T-helper 17 cell (primary cell): ENCODE data around the gene HAPLN1. TPM values are rescaled to one million over a fixed set of nuclear protein-coding genes. Genes with fewer than 3 reads are reported as not detected.
A peak's percentile ranks its signal among the peaks of the same experiment; 100 is the strongest.
"Not testable (repeated sequence)": the region's sequence is repeated elsewhere in the genome, so short reads cannot be mapped to it uniquely, and the experiment has no call there.

Source experiments
- ATAC-seq: fragments of 150-1000 bp; cut with Tn5 transposase; 2 replicates; pipeline ENCODE4 v1.10.0; 2021; ENCODE audit warnings: mild to moderate bottlenecking, moderate library complexity
- DNase-seq, 3 donors: peaks; one replicate each; pipeline versions ENCODE4 v3.0.0 to v3.0.0-alpha.2; 2020 to 2021
- H3K9me3 ChIP-seq: one replicate; pipeline ENCODE4 v1.7.0; 2013; ENCODE audit warnings: low read length, mild to moderate bottlenecking; ENCODE audit not compliant: control insufficient read depth, poor library complexity, severe bottlenecking
- H3K27ac Mint-ChIP-seq: one replicate; pipeline ENCODE4 v1.8.0; 2022; ENCODE audit warnings: mild to moderate bottlenecking, moderate library complexity, mixed read lengths
- H3K27me3 Mint-ChIP-seq: one replicate; pipeline ENCODE4 v1.8.0; 2022; ENCODE audit warnings: mixed read lengths
- H3K36me3 Mint-ChIP-seq: one replicate; pipeline ENCODE4 v1.8.0; 2022; ENCODE audit warnings: low read depth, mixed read lengths
- H3K4me1 Mint-ChIP-seq: one replicate; pipeline ENCODE4 v1.8.0; 2022; ENCODE audit warnings: mild to moderate bottlenecking, mixed read lengths
- H3K4me3 Mint-ChIP-seq: one replicate; pipeline ENCODE4 v1.8.0; 2022; ENCODE audit warnings: mild to moderate bottlenecking, moderate library complexity, mixed read lengths
- total RNA-seq, 4 donors: library from RNA in 2 of 4; stranded (reverse) in 2 of 4; gene quantifications; one replicate each; pipeline ENCODE4 v1.2.3 and lab custom pipeline; 2022 to 2026

HAPLN1 gene
- total RNA-seq: not detected
- total RNA-seq (lab: John Stamatoyannopoulos, UW): 0 reads per million in 2 donors

DNA sequence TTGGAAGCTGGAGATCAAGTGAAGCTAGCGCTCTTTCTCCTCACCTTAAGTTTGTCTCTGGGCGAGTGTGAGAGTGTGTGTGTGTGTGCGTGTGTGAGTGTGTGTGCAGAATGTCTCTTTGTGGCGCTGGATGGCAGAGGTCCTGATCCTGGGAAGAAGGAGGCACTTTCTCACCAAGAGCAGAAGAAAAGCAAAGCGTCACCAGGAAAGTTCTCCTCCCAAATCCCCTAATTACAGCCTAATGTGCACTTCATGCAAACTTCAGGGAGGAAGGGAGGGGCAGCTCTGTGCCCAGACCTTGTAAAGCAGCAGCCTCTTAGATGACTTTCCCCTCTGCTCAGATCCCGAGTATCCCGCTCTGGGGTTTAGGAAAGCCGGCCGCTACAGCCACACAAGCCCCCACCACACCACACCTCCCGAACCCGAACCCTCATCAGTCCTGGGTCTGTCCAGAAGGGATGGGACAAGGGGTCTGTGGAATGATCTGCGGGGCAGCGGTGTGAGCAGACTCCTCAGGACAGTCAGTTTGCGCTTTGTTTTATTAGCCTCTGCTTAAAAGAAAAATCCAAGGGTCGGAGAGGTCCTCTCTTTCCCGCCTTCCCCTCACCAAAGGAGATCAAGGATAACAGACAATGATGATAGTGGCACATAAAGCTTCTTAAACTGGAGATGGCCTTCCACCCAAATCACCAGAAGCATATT is at the start of gene HAPLN1:
TSS of gene HAPLN1 (minus strand) at position 20 of the 702 bp plus-strand sequence. CDS start 47,332 bp downstream, outside the sequence.
- peaks cover 57% of the 10 kb centered on the region for H3K27me3 Mint-ChIP-seq
- DNase-seq (no peak), ATAC-seq (no peak)
- H3K4me3 Mint-ChIP-seq: peak within 1 kb of the TSS; percentile 89
- no peak within 1 kb of the TSS for H3K27ac Mint-ChIP-seq
- H3K4me1 Mint-ChIP-seq: peaks cover 5% of the 10 kb centered on the region
- H3K9me3 ChIP-seq: no peaks in the 10 kb centered on the region
- peaks cover 2% of the 10 kb centered on the region for H3K36me3 Mint-ChIP-seq

DNA sequence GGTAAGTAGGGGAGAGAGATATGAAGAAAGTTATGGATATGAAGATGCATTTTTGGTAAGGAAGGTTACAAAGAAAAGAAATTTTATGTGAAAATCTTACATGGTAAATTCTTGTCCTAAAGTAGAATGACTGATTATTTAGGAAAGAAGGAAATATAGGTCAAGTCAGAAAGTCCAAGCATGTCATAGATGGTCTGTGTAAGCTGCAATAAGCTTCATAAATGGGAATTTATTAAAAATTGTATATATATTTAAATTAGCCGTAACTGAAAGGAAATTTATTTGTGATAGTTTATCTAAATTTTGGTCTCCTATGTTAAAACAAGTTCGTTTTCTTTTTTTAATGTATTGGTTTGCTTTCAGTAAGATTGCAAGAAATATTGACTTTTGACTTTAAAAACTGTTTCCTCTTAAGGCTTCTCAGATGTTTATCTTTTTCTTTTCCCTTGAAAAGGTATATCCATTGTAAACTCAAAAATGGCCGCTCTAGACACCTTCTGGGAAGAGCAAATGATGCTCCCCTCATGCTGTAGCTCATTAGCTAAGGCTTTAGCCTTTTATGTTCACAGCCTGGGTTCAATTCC is 46.8 kb upstream of the HAPLN1 start:
- H3K27ac Mint-ChIP-seq: no peak overlapping the region
- no peak for DNase-seq
- ATAC-seq: no peak
- no peaks in the 10 kb centered on the region for H3K9me3 ChIP-seq
- no peak overlapping the region for H3K4me3 Mint-ChIP-seq
- H3K27me3 Mint-ChIP-seq: no peaks in the 10 kb centered on the region
- H3K36me3 Mint-ChIP-seq: no peaks in the 10 kb centered on the region
- H3K4me1 Mint-ChIP-seq: no peaks in the 10 kb centered on the region

DNA sequence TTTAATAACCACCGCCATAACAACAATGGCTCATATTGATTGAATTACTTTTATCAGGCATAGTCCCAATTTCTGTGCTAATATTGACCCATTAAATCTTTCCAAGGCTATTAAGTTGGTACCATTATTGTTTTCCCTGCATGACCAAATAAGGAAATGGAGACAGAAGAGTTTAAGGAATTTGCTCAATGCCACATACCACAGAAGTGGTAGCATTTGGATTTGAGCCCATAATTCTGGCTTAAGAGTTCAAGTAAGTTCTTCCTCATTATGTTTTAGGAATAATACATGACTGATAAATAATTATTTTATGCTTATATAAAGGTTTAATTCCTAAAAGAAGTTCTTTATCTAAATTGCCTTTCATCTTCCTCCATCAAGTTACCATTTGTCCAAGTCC is 43.4 kb upstream of the HAPLN1 start:
- Mint-ChIP-seq H3K27me3 (no peaks in the 10 kb centered on the region), H3K36me3 (no peaks in the 10 kb centered on the region), H3K4me3 (no peak overlapping the region), H3K27ac (no peak overlapping the region), H3K4me1 (no peaks in the 10 kb centered on the region)
- DNase-seq (no peak), ATAC-seq (no peak)
- no peaks in the 10 kb centered on the region for H3K9me3 ChIP-seq

DNA sequence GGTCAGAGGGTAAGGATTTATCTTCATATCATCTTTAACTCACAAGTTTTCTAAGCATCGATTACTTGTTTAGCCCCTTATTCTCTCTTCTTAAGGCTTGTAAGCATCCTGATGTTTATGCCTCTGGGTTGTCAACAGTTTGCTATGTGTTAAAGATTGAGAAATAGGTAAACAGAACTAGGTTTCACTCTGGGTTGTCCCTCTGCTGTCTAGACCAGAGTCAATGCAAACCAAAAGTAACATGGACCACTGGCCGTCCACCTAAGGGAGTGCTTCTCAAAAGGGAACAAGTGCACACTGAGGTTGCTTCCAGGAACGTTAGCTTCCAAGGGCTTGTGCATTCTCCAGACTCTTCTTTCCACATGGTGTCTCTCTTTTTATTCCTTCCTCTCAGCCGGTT is 39.9 kb upstream of the HAPLN1 start:
- no peak overlapping the region for H3K4me3 Mint-ChIP-seq
- no peak for ATAC-seq
- H3K4me1 Mint-ChIP-seq: no peaks in the 10 kb centered on the region
- H3K27me3 Mint-ChIP-seq: no peaks in the 10 kb centered on the region
- DNase-seq: no peak
- H3K27ac Mint-ChIP-seq: no peak overlapping the region
- no peaks in the 10 kb centered on the region for H3K9me3 ChIP-seq
- H3K36me3 Mint-ChIP-seq: no peaks in the 10 kb centered on the region

DNA sequence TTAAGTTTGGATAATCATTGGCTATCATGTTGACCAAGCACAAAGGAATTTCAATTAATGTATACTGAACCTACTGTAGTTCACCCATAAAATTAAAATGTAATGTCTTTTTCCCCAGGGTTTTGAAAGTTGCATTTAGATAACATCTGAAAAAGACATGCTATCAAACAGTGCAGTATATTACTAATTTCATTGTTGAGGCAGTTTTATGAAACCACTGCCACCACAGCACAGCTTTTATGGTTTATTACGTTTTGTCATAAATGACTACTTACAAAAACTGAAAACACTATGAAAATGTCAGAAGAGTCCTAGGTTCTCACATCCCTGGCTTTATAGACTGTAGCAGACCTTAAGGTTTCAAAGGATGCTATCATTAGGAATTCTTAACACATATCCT is 32.0 kb upstream of the HAPLN1 start:
- DNase-seq: no peak
- H3K9me3 ChIP-seq: no peaks in the 10 kb centered on the region
- H3K27me3 Mint-ChIP-seq: no peaks in the 10 kb centered on the region
- no peak for ATAC-seq
- no peaks in the 10 kb centered on the region for H3K4me1 Mint-ChIP-seq
- H3K4me3 Mint-ChIP-seq: no peak overlapping the region
- no peak overlapping the region for H3K27ac Mint-ChIP-seq
- peaks cover 2% of the 10 kb centered on the region for H3K36me3 Mint-ChIP-seq

DNA sequence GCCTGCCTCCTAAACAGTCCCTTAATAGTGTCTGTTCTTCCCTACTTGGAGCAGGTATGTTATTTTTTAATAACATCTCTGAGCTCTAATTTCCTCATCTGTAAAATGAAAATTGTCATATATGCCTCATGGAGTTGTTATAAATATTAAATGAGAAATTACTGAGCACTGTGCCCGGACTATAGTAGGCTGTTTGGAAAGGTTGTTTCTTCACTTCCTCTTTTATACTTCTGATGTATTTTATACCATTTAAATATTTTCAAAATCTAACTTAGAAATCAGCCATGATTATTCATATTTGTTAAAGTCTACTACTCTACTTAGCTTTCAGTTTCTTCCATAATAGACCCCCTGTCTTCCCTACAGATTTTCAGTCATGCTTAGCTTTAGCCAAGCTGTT is 30.5 kb upstream of the HAPLN1 start:
- H3K4me3 Mint-ChIP-seq: no peak overlapping the region
- no peak for ATAC-seq
- DNase-seq: no peak
- H3K36me3 Mint-ChIP-seq: peaks cover 2% of the 10 kb centered on the region
- H3K27me3 Mint-ChIP-seq: no peaks in the 10 kb centered on the region
- no peaks in the 10 kb centered on the region for H3K9me3 ChIP-seq
- no peak overlapping the region for H3K27ac Mint-ChIP-seq
- no peaks in the 10 kb centered on the region for H3K4me1 Mint-ChIP-seq

DNA sequence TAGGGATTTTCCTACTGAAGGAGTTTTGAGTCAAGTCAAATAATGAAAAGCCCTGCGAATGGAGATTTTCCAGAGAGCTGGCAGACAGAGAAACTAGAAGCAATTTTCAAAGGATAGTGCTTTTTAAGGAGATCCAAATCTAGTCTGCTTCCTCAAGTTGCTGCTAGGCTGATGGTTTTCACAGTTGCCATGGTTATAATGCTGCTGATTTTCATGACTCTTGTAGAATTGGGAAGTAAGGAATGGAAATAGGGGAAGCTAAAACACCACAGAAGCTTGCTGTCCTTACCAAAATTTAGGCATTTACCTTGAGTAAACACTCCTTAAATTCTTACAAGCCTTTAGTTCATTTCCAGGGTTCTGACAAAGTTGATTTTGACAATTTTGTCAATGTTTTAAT is 30.1 kb upstream of the HAPLN1 start:
- H3K36me3 Mint-ChIP-seq: peaks cover 2% of the 10 kb centered on the region
- ATAC-seq (no peak), DNase-seq (no peak)
- no peaks in the 10 kb centered on the region for H3K27me3 Mint-ChIP-seq
- H3K4me1 Mint-ChIP-seq: no peaks in the 10 kb centered on the region
- H3K4me3 Mint-ChIP-seq: no peak overlapping the region
- no peaks in the 10 kb centered on the region for H3K9me3 ChIP-seq
- H3K27ac Mint-ChIP-seq: no peak overlapping the region

DNA sequence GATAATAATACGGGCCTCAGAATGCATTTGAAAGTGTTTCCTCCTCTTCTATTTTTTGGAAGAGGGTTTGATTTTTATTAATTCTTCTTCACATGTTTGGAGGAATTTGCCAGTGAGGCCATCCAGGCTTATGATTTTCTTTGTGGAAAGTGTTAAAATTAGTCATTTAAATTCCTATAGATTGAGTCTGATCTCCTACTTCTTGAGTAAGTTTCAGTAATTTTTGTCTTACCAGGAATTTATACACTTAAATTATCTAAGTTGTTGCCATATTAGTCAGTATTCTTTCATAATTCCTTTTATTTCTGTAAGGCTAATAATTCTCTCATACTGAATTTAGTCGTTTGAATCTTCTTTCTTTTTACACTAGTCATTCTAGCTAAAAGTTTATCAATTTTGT is 25.2 kb upstream of the HAPLN1 start:
- H3K4me1 Mint-ChIP-seq: no peaks in the 10 kb centered on the region

DNA sequence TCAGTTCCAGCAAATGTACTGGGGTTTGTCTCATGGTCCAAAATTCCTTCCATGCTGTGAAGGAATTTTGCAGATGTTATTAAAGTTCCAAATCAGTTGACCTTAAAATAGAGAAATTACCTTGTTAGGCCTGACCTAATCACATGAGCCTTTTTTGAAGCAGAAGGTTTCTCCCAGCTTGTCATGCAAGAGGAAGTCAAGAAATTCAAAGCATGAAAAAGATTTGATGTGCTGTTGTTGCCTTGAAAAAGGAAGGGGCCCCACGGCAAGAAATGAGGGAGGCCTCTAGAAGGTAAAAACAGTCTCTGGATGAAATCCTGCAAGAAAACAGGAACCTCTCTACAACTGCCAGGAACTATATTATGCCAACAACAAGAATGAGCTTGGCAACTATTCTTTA is 24.2 kb upstream of the HAPLN1 start:
- peaks cover 2% of the 10 kb centered on the region for H3K36me3 Mint-ChIP-seq
- DNase-seq (no peak), ATAC-seq (no peak)
- H3K27me3 Mint-ChIP-seq: no peaks in the 10 kb centered on the region
- no peaks in the 10 kb centered on the region for H3K9me3 ChIP-seq
- H3K4me3 Mint-ChIP-seq: no peak overlapping the region
- no peak overlapping the region for H3K27ac Mint-ChIP-seq
- H3K4me1 Mint-ChIP-seq: no peaks in the 10 kb centered on the region

More for the DNA sequence above, 25.2 kb upstream of the HAPLN1 start:
- peaks cover 2% of the 10 kb centered on the region for H3K36me3 Mint-ChIP-seq
- H3K27me3 Mint-ChIP-seq: no peaks in the 10 kb centered on the region
- H3K4me3 Mint-ChIP-seq: no peak overlapping the region
- ATAC-seq (no peak), DNase-seq (no peak)
- H3K9me3 ChIP-seq: no peaks in the 10 kb centered on the region
- no peak overlapping the region for H3K27ac Mint-ChIP-seq

DNA sequence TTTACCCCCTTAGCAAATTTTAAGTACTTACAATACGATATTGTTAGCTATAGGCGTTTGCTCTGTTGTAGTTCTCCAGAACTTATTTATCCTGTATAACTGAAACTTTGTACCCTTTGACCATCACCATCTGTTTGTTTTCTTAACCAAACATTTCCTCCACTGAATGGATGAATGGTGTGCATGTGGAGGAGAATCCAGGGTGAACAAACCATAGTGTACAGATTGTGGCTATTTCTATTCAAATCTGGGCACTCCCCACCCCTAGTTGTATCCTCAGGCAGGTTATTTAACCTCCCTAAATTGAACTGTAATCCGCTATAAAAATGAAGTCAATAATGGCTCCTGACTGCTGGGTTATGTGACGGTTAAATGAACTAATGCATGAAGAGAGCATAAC is 21.4 kb upstream of the HAPLN1 start:
- Mint-ChIP-seq H3K4me1 (no peaks in the 10 kb centered on the region), H3K36me3 (no peaks in the 10 kb centered on the region), H3K27ac (no peak overlapping the region), H3K27me3 (no peaks in the 10 kb centered on the region), H3K4me3 (no peak overlapping the region)
- no peaks in the 10 kb centered on the region for H3K9me3 ChIP-seq
- DNase-seq (no peak), ATAC-seq (no peak)

DNA sequence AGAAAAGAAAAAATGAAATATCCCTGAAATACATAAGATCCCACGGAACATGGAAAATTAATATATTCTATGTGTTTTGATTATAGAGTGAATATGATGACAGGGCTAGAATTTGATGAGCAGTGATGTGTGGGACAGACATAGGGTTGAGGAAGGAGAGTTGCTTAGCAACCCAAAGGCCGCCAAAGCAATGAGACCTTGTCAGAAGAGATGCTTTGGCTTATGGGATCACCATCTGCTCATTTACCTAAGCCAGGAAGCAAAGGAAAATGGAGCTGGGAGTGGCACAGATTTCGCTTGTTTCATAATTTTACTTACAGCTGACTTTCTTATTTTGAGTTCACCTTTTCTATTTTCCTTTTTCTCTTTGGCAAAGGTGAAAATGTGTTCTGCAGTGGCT is 20.9 kb upstream of the HAPLN1 start:
- DNase-seq: no peak
- Mint-ChIP-seq H3K27ac (no peak overlapping the region), H3K36me3 (no peaks in the 10 kb centered on the region), H3K4me3 (no peak overlapping the region), H3K4me1 (no peaks in the 10 kb centered on the region), H3K27me3 (no peaks in the 10 kb centered on the region)
- no peaks in the 10 kb centered on the region for H3K9me3 ChIP-seq
- no peak for ATAC-seq

DNA sequence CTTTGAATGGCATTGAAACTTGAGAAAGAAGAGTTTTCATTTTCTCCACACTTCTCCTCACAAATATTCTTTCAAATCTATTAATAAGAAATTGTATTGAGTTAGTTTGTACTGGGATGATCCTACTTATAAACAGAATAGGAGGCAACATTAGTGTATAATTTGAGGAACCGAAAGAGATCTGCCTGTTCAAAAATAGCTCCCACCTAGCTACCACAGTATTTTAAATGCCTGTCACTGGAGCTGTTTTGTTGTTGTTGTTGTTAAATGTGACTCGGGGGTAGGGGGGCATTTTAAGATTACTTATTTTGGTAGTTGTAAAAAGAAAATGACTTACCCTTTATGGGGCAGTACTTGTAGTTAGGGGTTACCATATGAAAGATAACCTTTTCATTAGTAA is 20.1 kb upstream of the HAPLN1 start:
- H3K4me3 Mint-ChIP-seq: no peak overlapping the region

DNA sequence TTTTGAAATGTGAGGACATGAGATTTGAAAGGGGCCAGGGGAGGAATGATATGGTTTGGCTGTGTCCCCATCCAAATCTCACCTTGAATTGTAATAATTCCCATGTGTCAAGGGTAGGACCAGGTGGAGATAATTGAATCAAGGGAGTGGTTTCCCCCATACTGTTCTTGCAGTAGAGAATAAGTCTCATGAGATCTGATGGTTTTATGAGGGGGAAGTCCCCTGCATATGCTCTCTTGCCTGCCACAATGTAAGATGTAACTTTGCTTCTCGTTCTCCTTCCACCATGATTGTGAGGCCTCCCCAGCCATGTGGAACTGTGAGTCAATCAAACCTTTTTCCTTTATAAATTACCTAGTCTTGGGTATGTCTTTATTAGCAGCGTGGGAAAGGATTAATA is 15.5 kb upstream of the HAPLN1 start:
- not testable (repeated sequence) for ATAC-seq, H3K27ac Mint-ChIP-seq, DNase-seq, H3K4me3 Mint-ChIP-seq, H3K36me3 Mint-ChIP-seq, H3K9me3 ChIP-seq, H3K4me1 Mint-ChIP-seq, H3K27me3 Mint-ChIP-seq

More for the DNA sequence above, 20.1 kb upstream of the HAPLN1 start:
- no peaks in the 10 kb centered on the region for H3K9me3 ChIP-seq
- no peaks in the 10 kb centered on the region for H3K27me3 Mint-ChIP-seq
- no peaks in the 10 kb centered on the region for H3K4me1 Mint-ChIP-seq
- H3K27ac Mint-ChIP-seq: no peak overlapping the region
- DNase-seq (no peak), ATAC-seq (no peak)
- H3K36me3 Mint-ChIP-seq: no peaks in the 10 kb centered on the region

DNA sequence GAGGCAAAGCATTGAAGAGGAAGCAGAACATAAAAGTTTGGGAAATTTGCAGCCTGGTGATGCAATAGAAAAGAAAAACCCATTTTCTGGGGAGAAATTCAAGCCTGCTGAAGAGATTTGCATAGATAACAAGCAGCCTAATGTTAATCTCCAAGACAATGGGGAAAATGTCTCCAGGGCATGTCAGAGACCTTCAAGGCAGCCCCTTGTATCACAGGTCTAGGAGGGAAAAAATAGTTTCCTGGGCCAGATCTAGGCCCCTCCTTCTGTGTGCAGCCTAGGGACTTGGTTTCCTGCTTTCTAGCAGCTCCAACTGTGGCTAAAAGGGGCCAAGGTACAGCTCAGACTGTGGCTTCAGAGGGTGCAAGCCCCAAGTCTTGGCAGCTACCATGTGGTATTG is 14.4 kb upstream of the HAPLN1 start:
- not testable (repeated sequence) for DNase-seq, H3K9me3 ChIP-seq, H3K36me3 Mint-ChIP-seq, H3K27ac Mint-ChIP-seq, H3K27me3 Mint-ChIP-seq, H3K4me1 Mint-ChIP-seq, ATAC-seq, H3K4me3 Mint-ChIP-seq
